Upper lobe of left lung (tissue), 6 donors: ENCODE measurements around the gene SUMO1. TPM values are rescaled to one million over a fixed set of nuclear protein-coding genes. Genes with fewer than 3 reads are reported as not detected.
"Not testable (repeated sequence)": the region's sequence is repeated elsewhere in the genome, so short reads cannot be mapped to it uniquely, and the experiment has no call there.

Experiments
- ATAC-seq, 2 donors: fragments of 200-7000 bp; cut with Tn5 transposase; one replicate each; pipeline ENCODE4 v1.9.1; 2022; ENCODE audit warnings: mild to moderate bottlenecking in 2 of 2, moderate library complexity in 2 of 2; ENCODE audit not compliant: low FRiP score in 2 of 2
- DNase-seq, 2 donors: peaks; one replicate each; pipeline ENCODE4 v3.0.0-alpha.2; 2019 to 2020
- H3K27ac ChIP-seq, 4 donors: fragments of 200-600 bp; sonication (generic); one replicate each; pipeline ENCODE4 v1.5.1; 2016 to 2019
- H3K27me3 ChIP-seq, 4 donors: fragments of 200-600 bp; sonication (generic); one replicate each; pipeline ENCODE4 v1.5.1; 2017 to 2019
- H3K36me3 ChIP-seq, 4 donors: fragments of 200-600 bp; sonication (generic); one replicate each; pipeline ENCODE4 v1.5.1; 2016 to 2019
- H3K4me1 ChIP-seq, 4 donors: fragments of 200-600 bp; sonication (generic); one replicate each; pipeline ENCODE4 v1.5.1; 2018 to 2019
- H3K4me3 ChIP-seq, 4 donors: fragments of 200-600 bp; sonication (generic); one replicate each; pipeline ENCODE4 v1.5.1; 2017 to 2019; ENCODE audit warnings: mild to moderate bottlenecking in 2 of 4, moderate library complexity in 1 of 4
- H3K9me3 ChIP-seq, 4 donors: fragments of 200-600 bp; sonication (generic); one replicate each; pipeline ENCODE4 v1.5.1; 2018 to 2019
- CTCF ChIP-seq, 6 experiments: fragments of 450-650 bp in 4 of 6; fragments of 200-600 bp in 2 of 6; sonication (generic) in 2 of 6; IDR thresholded peaks; one replicate each; pipeline ENCODE4 v1.5.1; 2016 to 2019; ENCODE audit warnings: antibody characterized with exemption in 6 of 6
- EP300 ChIP-seq, 4 donors: sonication (generic); formaldehyde crosslinking; IDR thresholded peaks; one replicate each; pipeline ENCODE4 v1.5.1; 2017; ENCODE audit warnings: antibody characterized with exemption in 4 of 4, control low read depth in 2 of 4
- POLR2A ChIP-seq, 4 donors: fragments of 450-650 bp; IDR thresholded peaks; one replicate each; pipeline ENCODE4 v1.5.1; 2016 to 2017; ENCODE audit warnings: antibody characterized with exemption in 4 of 4, mild to moderate bottlenecking in 2 of 4
- POLR2AphosphoS5 ChIP-seq, 2 donors: sonication (generic); formaldehyde crosslinking; IDR thresholded peaks; one replicate each; pipeline ENCODE4 v1.5.1; 2017; ENCODE audit warnings: antibody characterized with exemption in 2 of 2
- WGBS, 2 donors: methylation state at CpG; one replicate each; pipeline ENCODE4 v1.1.5; 2017 to 2018; 5-methylcytosine and 5-hydroxymethylcytosine counted together
- total RNA-seq, 6 donors: library from RNA; depleted of rRNA in 4 of 6; stranded (reverse); fragments of >200 nt in 4 of 6; gene quantifications; one replicate each; pipeline versions ENCODE4 v1.1.0 to v1.2.1, GENCODE V29; 2016 to 2021
- donor health status: DM: no; HTN: no; CAD: no; lungs with moderate emphysema.
- donor health status: DM: no; HTN: yes; CAD: no; lungs with severe emphysema.

Gene SUMO1
- total RNA-seq, 6 donors from 2014 or later, result 41.1 to 101 (median 59.6) TPM

GRCh38 chr2:202261531-202261930 is 23.1 kb upstream of the SUMO1 start:
- H3K4me3 ChIP-seq, result no peak overlapping the region
- no peaks in the 10 kb centered on the region for H3K36me3 ChIP-seq
- DNase-seq (no peak), ATAC-seq (no peak)
- no peaks in the 10 kb centered on the region for H3K27me3 ChIP-seq
- no peak overlapping the region for H3K27ac ChIP-seq
- no peaks in the 10 kb centered on the region for H3K9me3 ChIP-seq
- no peak for TF ChIP-seq CTCF (IDR thresholded peaks at IDR 0.05)
- no peak for TF ChIP-seq POLR2A (IDR thresholded peaks at IDR 0.05)
- TF ChIP-seq POLR2AphosphoS5 (IDR thresholded peaks at IDR 0.05), result no peak
- TF ChIP-seq EP300 (IDR thresholded peaks at IDR 0.05), result no peak
- peaks cover 0 to 11% (median 0%) of the 10 kb centered on the region in 4 donors for H3K4me1 ChIP-seq
- WGBS, 2 donors, result 80 to 82% methylated on average over 4 of the region's 4 CpGs

GRCh38 chr2:202251494-202251893 is 13.1 kb upstream of the SUMO1 start:
- Histone ChIP-seq H3K4me3 (no peak overlapping the region), H3K27ac (no peak overlapping the region), H3K36me3 (no peaks in the 10 kb centered on the region), H3K4me1 (peaks cover 0 to 3% (median 0%) of the 10 kb centered on the region in 4 donors), H3K27me3 (no peaks in the 10 kb centered on the region), H3K9me3 (no peaks in the 10 kb centered on the region)
- DNase-seq (no peak), ATAC-seq (no peak)
- TF ChIP-seq CTCF (IDR thresholded peaks at IDR 0.05) (no peak), EP300 (IDR thresholded peaks at IDR 0.05) (no peak), POLR2A (IDR thresholded peaks at IDR 0.05) (no peak), POLR2AphosphoS5 (IDR thresholded peaks at IDR 0.05) (no peak)
- 51 to 66% methylated on average over 5 of the region's 5 CpGs for WGBS, 2 donors

DNA sequence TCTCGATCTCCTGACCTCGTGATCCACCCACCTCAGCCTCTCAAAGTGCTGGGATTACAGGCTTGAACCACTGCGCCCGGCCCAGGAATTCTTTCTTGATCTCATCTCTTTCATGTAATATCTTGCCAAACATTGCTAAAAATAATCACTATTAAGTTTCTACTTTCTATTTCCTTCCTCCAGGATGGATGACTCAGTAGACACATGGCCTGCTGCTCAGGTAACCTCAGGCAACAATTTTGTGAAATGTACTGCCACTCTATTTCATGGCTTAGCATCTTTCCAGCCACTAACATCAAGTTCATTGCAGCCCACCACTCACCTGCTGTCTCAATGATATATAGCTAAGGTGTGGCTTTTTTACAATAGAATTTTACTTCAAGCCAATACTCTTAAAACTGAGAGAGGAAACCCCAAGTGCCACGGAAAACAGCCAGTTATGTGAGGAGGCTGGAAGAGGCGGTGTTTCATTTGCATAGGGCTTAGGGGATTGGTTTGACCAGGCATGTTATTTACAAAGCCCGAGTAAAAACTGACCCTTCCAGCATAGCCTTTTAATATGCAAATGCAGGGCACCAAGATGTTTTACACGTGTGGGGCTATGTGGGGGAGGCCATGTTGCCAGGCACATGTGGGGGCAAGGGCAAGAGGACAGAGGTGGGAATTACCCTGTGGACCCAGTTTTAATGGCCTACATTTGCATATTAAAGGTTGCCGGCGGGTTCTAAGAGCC is 11.3 kb upstream of the SUMO1 start:
- WGBS, 2 donors, result 69 to 80% methylated on average over 10 of the region's 10 CpGs
- no peaks in the 10 kb centered on the region for H3K9me3 ChIP-seq
- TF ChIP-seq EP300 (IDR thresholded peaks at IDR 0.05) (no peak), POLR2A (IDR thresholded peaks at IDR 0.05) (no peak), CTCF (IDR thresholded peaks at IDR 0.05) (no peak), POLR2AphosphoS5 (IDR thresholded peaks at IDR 0.05) (no peak)
- ATAC-seq (no peak), DNase-seq (no peak)
- H3K4me1 ChIP-seq, result peaks cover 0 to 3% (median 0%) of the 10 kb centered on the region in 4 donors
- no peak overlapping the region for H3K4me3 ChIP-seq
- no peaks in the 10 kb centered on the region for H3K36me3 ChIP-seq
- H3K27me3 ChIP-seq, result no peaks in the 10 kb centered on the region
- H3K27ac ChIP-seq, result no peak overlapping the region

- 92 to 95% methylated on average over 5 of the region's 5 CpGs for WGBS, 2 donors
- H3K9me3 ChIP-seq, DNase-seq, ATAC-seq, H3K27ac ChIP-seq, H3K4me1 ChIP-seq, H3K36me3 ChIP-seq, H3K27me3 ChIP-seq, H3K4me3 ChIP-seq: not testable (repeated sequence)
These were observed 9.3 kb upstream of the SUMO1 start for GRCh38 chr2:202247710-202248109.

- Histone ChIP-seq H3K4me3 (peak overlapping the region; percentile 92 to 99 (median 96)), H3K27me3 (no peaks in the 10 kb centered on the region), H3K27ac (peak overlapping the region; percentile 86 to 96 (median 93)), H3K9me3 (no peaks in the 10 kb centered on the region), H3K4me1 (peaks cover 7 to 31% (median 25%) of the 10 kb centered on the region in 4 donors), H3K36me3 (no peaks in the 10 kb centered on the region)
- ATAC-seq (peak; percentile 56 to 67), DNase-seq (peak in 1 of 2 donors; percentile 33)
- TF ChIP-seq POLR2AphosphoS5 (IDR thresholded peaks at IDR 0.05) (no peak), EP300 (IDR thresholded peaks at IDR 0.05) (no peak), POLR2A (IDR thresholded peaks at IDR 0.05) (no peak), CTCF (IDR thresholded peaks at IDR 0.05) (peak in 1 of 6 experiments; percentile 9)
- 0 to 1% methylated on average over 19 to 29 of the region's 30 CpGs for WGBS, 2 donors
These were observed 587 bp downstream of the SUMO1 start for GRCh38 chr2:202237787-202238233.
